WERI-Rb-1 (cell line): Measurements from ENCODE around the gene GUCA2A.

Source experiments
- DNase-seq: peaks from one replicate; pipeline ENCODE4 v3.0.0-alpha.2; 2020
- H3K27ac ChIP-seq: fragments of 250-450 bp; sonication (Bioruptor Pico); 2 replicates; pipeline ENCODE4 v1.5.1; 2020; ENCODE audit warnings: mild to moderate bottlenecking, moderate library complexity
- H3K27me3 ChIP-seq: fragments of 250-450 bp; sonication (Bioruptor Pico); 2 replicates; pipeline ENCODE4 v1.5.1; 2021; ENCODE audit warnings: mild to moderate bottlenecking, low read depth, moderate library complexity; ENCODE audit not compliant: insufficient read depth, severe bottlenecking
- H3K36me3 ChIP-seq: fragments of 250-450 bp; sonication (Bioruptor Pico); 2 replicates; pipeline ENCODE4 v1.5.1; 2020; ENCODE audit warnings: mild to moderate bottlenecking, moderate library complexity
- H3K4me3 ChIP-seq: 2 replicates; pipeline ENCODE4 v1.5.1; 2011; ENCODE audit warnings: low read depth, mild to moderate bottlenecking, control low read depth, low read length
- H3K9me3 ChIP-seq: fragments of 250-450 bp; sonication (Bioruptor Pico); 2 replicates; pipeline ENCODE4 v1.5.1; 2021; ENCODE audit warnings: mild to moderate bottlenecking, moderate library complexity; ENCODE audit not compliant: severe bottlenecking
- TF ChIP-seq, protein P1 (sequence below): IDR thresholded peaks from 2 replicates; pipeline ENCODE4 v1.5.1; 2011; ENCODE audit warnings: low read depth, mild to moderate bottlenecking, control low read depth, inconsistent platforms, low read length

The GUCA2A gene

GRCh38 chr1:42171679-42172266, 7.2 kb upstream of the GUCA2A start:
- Histone ChIP-seq H3K9me3 (no peaks in the 10 kb centered on the region), H3K36me3 (no peaks in the 10 kb centered on the region), H3K27me3 (no peaks in the 10 kb centered on the region), H3K4me3 (no peak overlapping the region), H3K27ac (no peak overlapping the region)
- TF ChIP-seq, protein P1, sequence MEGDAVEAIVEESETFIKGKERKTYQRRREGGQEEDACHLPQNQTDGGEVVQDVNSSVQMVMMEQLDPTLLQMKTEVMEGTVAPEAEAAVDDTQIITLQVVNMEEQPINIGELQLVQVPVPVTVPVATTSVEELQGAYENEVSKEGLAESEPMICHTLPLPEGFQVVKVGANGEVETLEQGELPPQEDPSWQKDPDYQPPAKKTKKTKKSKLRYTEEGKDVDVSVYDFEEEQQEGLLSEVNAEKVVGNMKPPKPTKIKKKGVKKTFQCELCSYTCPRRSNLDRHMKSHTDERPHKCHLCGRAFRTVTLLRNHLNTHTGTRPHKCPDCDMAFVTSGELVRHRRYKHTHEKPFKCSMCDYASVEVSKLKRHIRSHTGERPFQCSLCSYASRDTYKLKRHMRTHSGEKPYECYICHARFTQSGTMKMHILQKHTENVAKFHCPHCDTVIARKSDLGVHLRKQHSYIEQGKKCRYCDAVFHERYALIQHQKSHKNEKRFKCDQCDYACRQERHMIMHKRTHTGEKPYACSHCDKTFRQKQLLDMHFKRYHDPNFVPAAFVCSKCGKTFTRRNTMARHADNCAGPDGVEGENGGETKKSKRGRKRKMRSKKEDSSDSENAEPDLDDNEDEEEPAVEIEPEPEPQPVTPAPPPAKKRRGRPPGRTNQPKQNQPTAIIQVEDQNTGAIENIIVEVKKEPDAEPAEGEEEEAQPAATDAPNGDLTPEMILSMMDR: no peak
- no peak for DNase-seq

- peak; percentile 32 for DNase-seq
- Histone ChIP-seq H3K36me3 (no peaks in the 10 kb centered on the region), H3K27ac (no peak overlapping the region), H3K4me3 (no peak overlapping the region), H3K27me3 (no peaks in the 10 kb centered on the region), H3K9me3 (no peaks in the 10 kb centered on the region)
- TF ChIP-seq, protein P1: no peak
Measured at GRCh38 chr1:42170779-42171621, 6.5 kb upstream of the GUCA2A start.

- Histone ChIP-seq H3K36me3 (no peaks in the 10 kb centered on the region), H3K9me3 (no peaks in the 10 kb centered on the region), H3K27ac (no peak overlapping the region), H3K4me3 (no peak overlapping the region), H3K27me3 (no peaks in the 10 kb centered on the region)
- TF ChIP-seq, protein P1: no peak
- DNase-seq: no peak
Measured at GRCh38 chr1:42168763-42169162, 4.2 kb upstream of the GUCA2A start.

- Histone ChIP-seq H3K36me3 (no peaks in the 10 kb centered on the region), H3K27ac (no peak overlapping the region), H3K9me3 (no peaks in the 10 kb centered on the region), H3K4me3 (no peak overlapping the region), H3K27me3 (no peaks in the 10 kb centered on the region)
- TF ChIP-seq, protein P1: no peak
- DNase-seq: no peak
Measured at GRCh38 chr1:42168391-42168670, 3.8 kb upstream of the GUCA2A start.

- no peaks in the 10 kb centered on the region for H3K9me3 ChIP-seq
- H3K4me3 ChIP-seq: no peak overlapping the region
- no peak for DNase-seq
- H3K27me3 ChIP-seq: no peaks in the 10 kb centered on the region
- H3K27ac ChIP-seq: no peak overlapping the region
- TF ChIP-seq, protein P1: no peak
- H3K36me3 ChIP-seq: no peaks in the 10 kb centered on the region
Measured at GRCh38 chr1:42167611-42168390, 3.3 kb upstream of the GUCA2A start.
